Measurements from ENCODE around the gene CALML6. TPM values are rescaled to one million over a fixed set of nuclear protein-coding genes. Genes with fewer than 3 reads are reported as not detected.
A peak's percentile ranks its signal among the peaks of the same experiment; 100 is the strongest.

CALML6 gene
- polyA plus RNA-seq, 2 of the 4 experiments (the other 2 are of a cell fraction): 0.49 TPM

- CTCF ChIA-PET: interaction anchor here (11.2 to 12.7 kb wide), 2 partner anchors 20 to 105 kb away, joined by 76 to 127 read pairs; no protein-coding TSS in a partner anchor
- DNase-seq (ENCODE audit: low read depth in 1 of 2, low spot score in 1 of 2): no peak
- WGBS (ENCODE audit: missing lambda C conversion rate): 58% methylated on average over 6 of the region's 6 CpGs
- no peak for FAIRE-seq
- TF ChIP-seq ZFP36 (IDR thresholded peaks at IDR 0.05; ENCODE audit: borderline replicate concordance, partially characterized antibody) (no peak), USF2 (IDR thresholded peaks at IDR 0.05) (no peak), HDAC2 (IDR thresholded peaks at IDR 0.05) (no peak), E2F6 (IDR thresholded peaks at IDR 0.05; ENCODE audit: borderline replicate concordance, low read depth) (no peak), PHF8 (IDR thresholded peaks at IDR 0.05; ENCODE audit: borderline replicate concordance, low read depth) (no peak), MAFK (IDR thresholded peaks at IDR 0.05; ENCODE audit: partially characterized antibody) (no peak), CBX8 (IDR thresholded peaks at IDR 0.05) (no peak), HES2 (IDR thresholded peaks at IDR 0.05) (no peak), EHMT2 (IDR thresholded peaks at IDR 0.05; ENCODE audit: low read depth) (no peak)
- H3K9me3 ChIP-seq: peaks cover 9% of the 10 kb centered on the region; the same call in 2 of the 3 replicates
- no peaks in the 10 kb centered on the region for H3K4me1 ChIP-seq
- POLR2A ChIA-PET: no interaction called here
- no peak for ATAC-seq
- no peak overlapping the region for H3K4me3 ChIP-seq
- no peak overlapping the region for H3K4me2 ChIP-seq
- no peak overlapping the region for H3K27ac ChIP-seq
Observed at GRCh38 chr1:1938276-1938573, 23.2 kb downstream of the CALML6 start.

GRCh38 chr1:1938613-1939295, 23.7 kb downstream of the CALML6 start:
- Histone ChIP-seq H3K4me2 (no peak overlapping the region), H3K4me3 (no peak overlapping the region), H3K4me1 (no peaks in the 10 kb centered on the region), H3K27ac (no peak overlapping the region), H3K9me3 (peaks cover 9% of the 10 kb centered on the region; the same call in 2 of the 3 replicates)
- 0 out of 6 replicates have a peak, but pooled peaks of 1 of the 2 experiments have one; percentile 6 for ATAC-seq
- ChIA-PET POLR2A (no interaction called here), CTCF (interaction anchor here (11.2 to 12.7 kb wide), 2 partner anchors 19 to 104 kb away, joined by 76 to 127 read pairs; no protein-coding TSS in a partner anchor)
- 64% methylated on average over 17 of the region's 24 CpGs for WGBS (ENCODE audit: missing lambda C conversion rate)
- FAIRE-seq: no peak
- TF ChIP-seq MAZ (IDR thresholded peaks at IDR 0.05; ENCODE audit: borderline replicate concordance, low read depth, low read length): no peak
- TF ChIP-seq HOXA7 (CRISPR knock-in tag; IDR thresholded peaks at IDR 0.05): no peak
- TF ChIP-seq ZFP36 (IDR thresholded peaks at IDR 0.05; ENCODE audit: borderline replicate concordance, partially characterized antibody): no peak
- TF ChIP-seq HOXB13 (CRISPR knock-in tag; IDR thresholded peaks at IDR 0.05; ENCODE audit: low read depth): no peak
- no peak for TF ChIP-seq JUN (IDR thresholded peaks at IDR 0.05)
- no peak for TF ChIP-seq RFX5 (IDR thresholded peaks at IDR 0.05)
- TF ChIP-seq EHF (CRISPR knock-in tag; IDR thresholded peaks at IDR 0.05): no peak
- TF ChIP-seq ESRRA (IDR thresholded peaks at IDR 0.05; ENCODE audit: borderline replicate concordance, low read length): no peak
- TF ChIP-seq HOXB5 (CRISPR knock-in tag; IDR thresholded peaks at IDR 0.05): no peak
- TF ChIP-seq CEBPB (IDR thresholded peaks at IDR 0.05): no peak
- no peak for TF ChIP-seq FOXS1 (CRISPR knock-in tag; IDR thresholded peaks at IDR 0.05)
- no peak for TF ChIP-seq REST (IDR thresholded peaks at IDR 0.05)
- no peak for TF ChIP-seq FOSL2 (IDR thresholded peaks at IDR 0.05)
- TF ChIP-seq FOSL2 (CRISPR knock-in tag; IDR thresholded peaks at IDR 0.05): no peak
- TF ChIP-seq RCOR1 (IDR thresholded peaks at IDR 0.05; ENCODE audit: low read depth, low read length): no peak
- TF ChIP-seq ZNF302 (CRISPR knock-in tag; IDR thresholded peaks at IDR 0.05): no peak
- no peak for TF ChIP-seq NR3C1 (IDR thresholded peaks at IDR 0.05)
- TF ChIP-seq MAX (IDR thresholded peaks at IDR 0.05): no peak
- DNase-seq (ENCODE audit: low read depth in 1 of 2, low spot score in 1 of 2): no peak
